Fibroblast of villous mesenchyme (primary cell): ENCODE data around the gene ZNF564. TPM values are rescaled to one million over a fixed set of nuclear protein-coding genes. Genes with fewer than 3 reads are reported as not detected.

Source experiments
- DNase-seq: peaks from one replicate; pipeline ENCODE4 v3.0.0-alpha.2; 2010; ENCODE audit warnings: low read depth
- H3K4me3 ChIP-seq: 2 replicates; pipeline ENCODE4 v1.5.1; 2011; ENCODE audit warnings: low read depth, mild to moderate bottlenecking, low read length
- CTCF ChIP-seq: IDR thresholded peaks from 2 replicates; pipeline ENCODE4 v1.5.1; 2012; ENCODE audit warnings: low read depth, mild to moderate bottlenecking, low read length; ENCODE audit not compliant: insufficient read depth
- small RNA-seq: library from RNA; depleted of rRNA; stranded (forward); fragments of <200 nt; gene quantifications from one replicate; pipeline ENCODE3, GENCODE V24; 2012
- total RNA-seq: library from RNA; depleted of rRNA; stranded (reverse); fragments of >200 nt; gene quantifications from 2 replicates; pipeline ENCODE4 v1.2.3, GENCODE V29; 2012

The ZNF564 gene
- total RNA-seq, 1 donor = 6.0 TPM

- H3K4me3 ChIP-seq = no peak overlapping the region
- DNase-seq = no peak
- no peak for TF ChIP-seq CTCF
These were observed 72.9 kb downstream of the ZNF564 start for GRCh38 chr19:12478234-12478941.

Small RNA genes lying within 50 kb of the gene (small RNA-seq; reads per million reads assigned to genes)
- gene MTCO1P27 = not detected
- not detected for gene PPIAP20

Other genes with a start within 250 kb of the ZNF564 start
- 0.64 and 1.7 TPM in 2 replicates for gene ZNF563, start 217.8 kb downstream of the ZNF564 start, total RNA-seq
- 0.64 and 1.3 TPM in 2 replicates for gene ZNF442, start 185.8 kb downstream of the ZNF564 start, total RNA-seq
- 1.6 and 3.5 TPM in 2 replicates for gene ZNF799, start 150.2 kb downstream of the ZNF564 start, total RNA-seq
- gene ZNF443, start 110.5 kb downstream of the ZNF564 start, total RNA-seq = 1.3 and 3.5 TPM in 2 replicates
- 1.9 and 3.0 TPM in 2 replicates for gene ZNF709, start 66.7 kb downstream of the ZNF564 start, total RNA-seq
- 5.2 and 7.8 TPM in 2 replicates for gene ZNF490, start 59.3 kb upstream of the ZNF564 start, total RNA-seq
- 17.4 and 20.3 TPM in 2 replicates for gene ZNF791, start 59.4 kb upstream of the ZNF564 start, total RNA-seq
- gene MAN2B1, start 115.3 kb upstream of the ZNF564 start, total RNA-seq = 22.9 and 25.8 TPM in 2 replicates
- gene WDR83, start 115.3 kb upstream of the ZNF564 start, total RNA-seq = 6.8 and 7.3 TPM in 2 replicates
- 45.7 and 50.1 TPM in 2 replicates for gene DHPS, start 130.4 kb upstream of the ZNF564 start, total RNA-seq
- gene GNG14, start 136.5 kb upstream of the ZNF564 start, total RNA-seq = not detected in 2 replicates
- 7.3 and 15.1 TPM in 2 replicates for gene FBXW9, start 145.1 kb upstream of the ZNF564 start, total RNA-seq
- 36.7 and 53.1 TPM in 2 replicates for gene TNPO2, start 172.4 kb upstream of the ZNF564 start, total RNA-seq
- 127 and 153 TPM in 2 replicates for gene TRIR, start 183.2 kb upstream of the ZNF564 start, total RNA-seq
- 79.2 and 82.5 TPM in 2 replicates for gene GET3, start 186.0 kb upstream of the ZNF564 start, total RNA-seq
- not detected in 2 replicates for gene BEST2, start 200.3 kb upstream of the ZNF564 start, total RNA-seq
- gene HOOK2, start 224.1 kb upstream of the ZNF564 start, total RNA-seq = 12.2 and 15.1 TPM in 2 replicates
- 88.1 and 107 TPM in 2 replicates for gene JUNB, start 240.0 kb upstream of the ZNF564 start, total RNA-seq